Ureter (tissue), 1 donor: ENCODE data around the gene CFL2. TPM values are rescaled to one million over a fixed set of nuclear protein-coding genes. Genes with fewer than 3 reads are reported as not detected.
A peak's percentile ranks its signal among the peaks of the same experiment; 100 is the strongest.

Source experiments
- DNase-seq: peaks from one replicate; pipeline ENCODE4 v3.0.0-alpha.2; 2020; ENCODE audit warnings: low spot score
- total RNA-seq: library from RNA; stranded (reverse); gene quantifications from one replicate; pipeline ENCODE4 v1.2.4, GENCODE V29; 2023
- donor health status: DM: yes; HTN: yes; CAD: no.

CFL2 gene
- total RNA-seq, 1 donor from 2014 or later, result 56.7 TPM

- no peak for DNase-seq
Measured at GRCh38 chr14:34676516-34677211, 37.7 kb downstream of the CFL2 start.

GRCh38 chr14:34673702-34674101 is 40.7 kb downstream of the CFL2 start:
- DNase-seq, result no peak

- no peak for DNase-seq
Measured at GRCh38 chr14:34671716-34672115, 42.7 kb downstream of the CFL2 start.

- no peak for DNase-seq
Measured at GRCh38 chr14:34668111-34668510, 46.3 kb downstream of the CFL2 start.

- DNase-seq, result no peak
Measured at GRCh38 chr14:34667007-34667406, 47.4 kb downstream of the CFL2 start.

- DNase-seq, result peak; percentile 53
Measured at GRCh38 chr14:34665785-34666435, 48.5 kb downstream of the CFL2 start.

- DNase-seq, result no peak
Measured at GRCh38 chr14:34662561-34663088, 51.8 kb downstream of the CFL2 start.

GRCh38 chr14:34660796-34661195 is 53.6 kb downstream of the CFL2 start:
- DNase-seq, result no peak

Other genes with a start within 250 kb of the CFL2 start
- 42.7 TPM for gene EAPP, start 174.9 kb downstream of the CFL2 start, total RNA-seq
- gene SNX6, start 84.4 kb downstream of the CFL2 start, total RNA-seq, result 71.8 TPM
- gene BAZ1A, start 160.8 kb upstream of the CFL2 start, total RNA-seq, result 43.2 TPM